ENCODE data around the gene TBC1D10A.
"Not testable (repeated sequence)": the region's sequence is repeated elsewhere in the genome, so short reads cannot be mapped to it uniquely, and the experiment has no call there.

TBC1D10A gene

GRCh38 chr22:30347255-30347892 lies 20.6 kb upstream of the TBC1D10A start:
- no peak for DNase-seq

GRCh38 chr22:30344447-30345200 lies 17.9 kb upstream of the TBC1D10A start:
- DNase-seq: no peak

GRCh38 chr22:30340911-30341685 lies 14.4 kb upstream of the TBC1D10A start:
- DNase-seq: no peak

- no peak for DNase-seq
Observed at GRCh38 chr22:30338802-30339201, 12.1 kb upstream of the TBC1D10A start.

GRCh38 chr22:30338341-30338740 lies 11.6 kb upstream of the TBC1D10A start:
- not testable (repeated sequence) for DNase-seq

- DNase-seq: no peak
Observed at GRCh38 chr22:30337461-30337778, 10.7 kb upstream of the TBC1D10A start.

GRCh38 chr22:30336752-30337460 lies 10.2 kb upstream of the TBC1D10A start:
- DNase-seq: no peak

GRCh38 chr22:30335236-30335635 lies 8.5 kb upstream of the TBC1D10A start:
- DNase-seq: no peak

GRCh38 chr22:30334646-30335045 lies 7.9 kb upstream of the TBC1D10A start:
- DNase-seq: no peak

- DNase-seq: no peak
Observed at GRCh38 chr22:30333707-30334087, 7.0 kb upstream of the TBC1D10A start.

GRCh38 chr22:30332994-30333706 lies 6.4 kb upstream of the TBC1D10A start:
- DNase-seq: no peak

- no peak for DNase-seq
Observed at GRCh38 chr22:30332551-30332950, 5.8 kb upstream of the TBC1D10A start.

- DNase-seq: no peak
Observed at GRCh38 chr22:30328466-30329049, 1.8 kb upstream of the TBC1D10A start.

GRCh38 chr22:30327864-30328345 lies 1.2 kb upstream of the TBC1D10A start:
- no peak for DNase-seq

GRCh38 chr22:30326255-30326705 lies 461 bp downstream of the TBC1D10A start:
- DNase-seq: peak; percentile 9

- DNase-seq: no peak
Observed at GRCh38 chr22:30325724-30326254, 952 bp downstream of the TBC1D10A start.

GRCh38 chr22:30325065-30325720 lies 1.5 kb downstream of the TBC1D10A start:
- no peak for DNase-seq

- no peak for DNase-seq
Observed at GRCh38 chr22:30324014-30324730, 2.6 kb downstream of the TBC1D10A start.

GRCh38 chr22:30323246-30323645 lies 3.5 kb downstream of the TBC1D10A start:
- no peak for DNase-seq

- no peak for DNase-seq
Observed at GRCh38 chr22:30321461-30321860, 5.3 kb downstream of the TBC1D10A start.
